GM12878 (cell line): ENCODE measurements around the gene TANK. TPM values are rescaled to one million over a fixed set of nuclear protein-coding genes. Genes with fewer than 3 reads are reported as not detected.

Experiments used
- GATAD2B ChIP-seq: fragments of 450-650 bp; conservative IDR thresholded peaks from 2 replicates; pipeline ENCODE4 v1.6.1; 2017; ENCODE audit warnings: low read depth, mild to moderate bottlenecking, moderate library complexity
- NFYB ChIP-seq: IDR thresholded peaks from 2 replicates; pipeline ENCODE4 v1.6.1; 2011; ENCODE audit warnings: low read depth, mild to moderate bottlenecking, low read length, improper control_type of control experiment, moderate library complexity; ENCODE audit not compliant: insufficient read depth
- ZNF622 ChIP-seq: fragments of 450-650 bp; IDR thresholded peaks from 2 replicates; pipeline ENCODE4 v1.6.1; 2017; ENCODE audit warnings: mild to moderate bottlenecking, inconsistent platforms
- polyA plus RNA-seq, 11 experiments: library from polyadenylated mRNA; depleted of rRNA in 4 of 11; unstranded in 6 of 11; stranded (reverse) in 5 of 11; fragments of >200 nt; fragmentation: Nextera tagmentation in 4 of 11; fragmentation: Illumina TruSeq in 1 of 11; extraction: Ambion mirVana in 4 of 11; extraction: Trizol in 1 of 11; gene quantifications; 1 replicate in 1 of 11; 2 replicates in 10 of 11; pipeline versions ENCODE4 v1.2.1 to v1.2.3, GENCODE V29; 2011 to 2016; ENCODE audit warnings: inconsistent platforms in 2 of 11, missing spikeins in 2 of 11, low read depth in 1 of 11
- total RNA-seq, 4 experiments: library from RNA; depleted of rRNA in 3 of 4; stranded (reverse); fragments of >200 nt in 3 of 4; fragmentation: Illumina TruSeq in 1 of 4; extraction: Trizol in 1 of 4; gene quantifications; 2 replicates each; pipeline versions ENCODE4 v1.2.1 to v1.2.3, GENCODE V29; 2013 to 2021
- TF ChIP-seq, protein P1 (sequence below): IDR thresholded peaks from 2 replicates; pipeline ENCODE4 v1.6.1; 2012; ENCODE audit warnings: improper control_type of control experiment, low read depth, low read length; ENCODE audit not compliant: insufficient replicate concordance
- TF ChIP-seq, protein P2 (sequence below): fragments of 450-650 bp; IDR thresholded peaks from 2 replicates; pipeline ENCODE4 v1.6.1; 2018; ENCODE audit warnings: mild to moderate bottlenecking, low read depth, moderate library complexity; ENCODE audit not compliant: partially characterized antibody

The TANK gene
- total and polyA plus RNA-seq, 10 of the 15 experiments (the other 5 are each of a cell fraction or from before 2014, with no cell fraction given) = 48.6 to 127 (median 103) TPM

DNA sequence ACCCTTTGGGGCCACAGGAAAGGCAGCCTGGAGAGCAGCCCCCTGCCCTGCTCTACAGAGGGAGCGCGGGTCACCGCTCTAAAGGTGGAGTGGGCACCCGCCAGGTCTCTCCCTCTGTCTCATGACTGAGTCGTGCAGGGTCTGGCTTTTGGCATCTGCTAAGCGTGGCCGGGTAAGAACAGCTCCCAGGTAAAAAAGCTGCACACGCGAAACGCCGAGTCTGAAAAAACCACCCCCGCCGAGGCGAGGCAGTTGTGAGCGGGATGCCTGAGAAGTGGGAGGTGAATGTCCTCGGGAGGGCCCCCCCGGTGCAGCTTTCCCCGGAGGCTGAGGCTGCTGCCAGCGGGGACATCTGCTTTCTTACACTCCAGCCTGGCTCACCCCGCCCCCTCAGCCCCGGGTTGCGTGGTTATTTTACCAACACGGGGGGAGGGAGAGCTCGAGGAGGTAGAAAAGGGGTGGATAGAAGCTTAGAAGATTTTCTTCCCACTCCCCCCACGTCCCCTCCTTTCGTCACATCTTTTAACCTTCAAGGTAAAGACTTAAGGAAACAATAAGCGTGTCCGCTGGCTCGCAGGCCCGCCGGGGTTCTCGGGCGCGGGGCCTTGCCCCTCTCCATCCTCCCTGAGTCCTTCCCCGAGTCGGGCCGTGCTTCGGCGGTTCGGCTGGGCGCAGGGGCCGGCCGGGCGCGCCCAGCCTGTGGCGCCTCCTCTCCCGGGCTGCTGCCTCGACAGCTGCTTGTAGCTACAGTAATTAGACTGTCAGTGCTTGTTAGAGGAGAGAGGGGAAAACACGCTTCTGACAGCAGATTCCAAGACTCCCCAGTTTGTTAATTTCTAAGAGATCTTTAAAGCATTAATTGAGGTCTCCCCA, 77.4 kb downstream of the TANK start (continued):
- TF ChIP-seq, protein P1, sequence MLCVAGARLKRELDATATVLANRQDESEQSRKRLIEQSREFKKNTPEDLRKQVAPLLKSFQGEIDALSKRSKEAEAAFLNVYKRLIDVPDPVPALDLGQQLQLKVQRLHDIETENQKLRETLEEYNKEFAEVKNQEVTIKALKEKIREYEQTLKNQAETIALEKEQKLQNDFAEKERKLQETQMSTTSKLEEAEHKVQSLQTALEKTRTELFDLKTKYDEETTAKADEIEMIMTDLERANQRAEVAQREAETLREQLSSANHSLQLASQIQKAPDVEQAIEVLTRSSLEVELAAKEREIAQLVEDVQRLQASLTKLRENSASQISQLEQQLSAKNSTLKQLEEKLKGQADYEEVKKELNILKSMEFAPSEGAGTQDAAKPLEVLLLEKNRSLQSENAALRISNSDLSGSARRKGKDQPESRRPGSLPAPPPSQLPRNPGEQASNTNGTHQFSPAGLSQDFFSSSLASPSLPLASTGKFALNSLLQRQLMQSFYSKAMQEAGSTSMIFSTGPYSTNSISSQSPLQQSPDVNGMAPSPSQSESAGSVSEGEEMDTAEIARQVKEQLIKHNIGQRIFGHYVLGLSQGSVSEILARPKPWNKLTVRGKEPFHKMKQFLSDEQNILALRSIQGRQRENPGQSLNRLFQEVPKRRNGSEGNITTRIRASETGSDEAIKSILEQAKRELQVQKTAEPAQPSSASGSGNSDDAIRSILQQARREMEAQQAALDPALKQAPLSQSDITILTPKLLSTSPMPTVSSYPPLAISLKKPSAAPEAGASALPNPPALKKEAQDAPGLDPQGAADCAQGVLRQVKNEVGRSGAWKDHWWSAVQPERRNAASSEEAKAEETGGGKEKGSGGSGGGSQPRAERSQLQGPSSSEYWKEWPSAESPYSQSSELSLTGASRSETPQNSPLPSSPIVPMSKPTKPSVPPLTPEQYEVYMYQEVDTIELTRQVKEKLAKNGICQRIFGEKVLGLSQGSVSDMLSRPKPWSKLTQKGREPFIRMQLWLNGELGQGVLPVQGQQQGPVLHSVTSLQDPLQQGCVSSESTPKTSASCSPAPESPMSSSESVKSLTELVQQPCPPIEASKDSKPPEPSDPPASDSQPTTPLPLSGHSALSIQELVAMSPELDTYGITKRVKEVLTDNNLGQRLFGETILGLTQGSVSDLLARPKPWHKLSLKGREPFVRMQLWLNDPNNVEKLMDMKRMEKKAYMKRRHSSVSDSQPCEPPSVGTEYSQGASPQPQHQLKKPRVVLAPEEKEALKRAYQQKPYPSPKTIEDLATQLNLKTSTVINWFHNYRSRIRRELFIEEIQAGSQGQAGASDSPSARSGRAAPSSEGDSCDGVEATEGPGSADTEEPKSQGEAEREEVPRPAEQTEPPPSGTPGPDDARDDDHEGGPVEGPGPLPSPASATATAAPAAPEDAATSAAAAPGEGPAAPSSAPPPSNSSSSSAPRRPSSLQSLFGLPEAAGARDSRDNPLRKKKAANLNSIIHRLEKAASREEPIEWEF = no peak
- TF ChIP-seq GATAD2B (no peak), NFYB (no peak), ZNF622 (no peak)
- TF ChIP-seq, protein P2, sequence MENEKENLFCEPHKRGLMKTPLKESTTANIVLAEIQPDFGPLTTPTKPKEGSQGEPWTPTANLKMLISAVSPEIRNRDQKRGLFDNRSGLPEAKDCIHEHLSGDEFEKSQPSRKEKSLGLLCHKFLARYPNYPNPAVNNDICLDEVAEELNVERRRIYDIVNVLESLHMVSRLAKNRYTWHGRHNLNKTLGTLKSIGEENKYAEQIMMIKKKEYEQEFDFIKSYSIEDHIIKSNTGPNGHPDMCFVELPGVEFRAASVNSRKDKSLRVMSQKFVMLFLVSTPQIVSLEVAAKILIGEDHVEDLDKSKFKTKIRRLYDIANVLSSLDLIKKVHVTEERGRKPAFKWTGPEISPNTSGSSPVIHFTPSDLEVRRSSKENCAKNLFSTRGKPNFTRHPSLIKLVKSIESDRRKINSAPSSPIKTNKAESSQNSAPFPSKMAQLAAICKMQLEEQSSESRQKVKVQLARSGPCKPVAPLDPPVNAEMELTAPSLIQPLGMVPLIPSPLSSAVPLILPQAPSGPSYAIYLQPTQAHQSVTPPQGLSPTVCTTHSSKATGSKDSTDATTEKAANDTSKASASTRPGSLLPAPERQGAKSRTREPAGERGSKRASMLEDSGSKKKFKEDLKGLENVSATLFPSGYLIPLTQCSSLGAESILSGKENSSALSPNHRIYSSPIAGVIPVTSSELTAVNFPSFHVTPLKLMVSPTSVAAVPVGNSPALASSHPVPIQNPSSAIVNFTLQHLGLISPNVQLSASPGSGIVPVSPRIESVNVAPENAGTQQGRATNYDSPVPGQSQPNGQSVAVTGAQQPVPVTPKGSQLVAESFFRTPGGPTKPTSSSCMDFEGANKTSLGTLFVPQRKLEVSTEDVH = no peak
